ENCODE results near the gene CASP6.

Gene CASP6

DNA sequence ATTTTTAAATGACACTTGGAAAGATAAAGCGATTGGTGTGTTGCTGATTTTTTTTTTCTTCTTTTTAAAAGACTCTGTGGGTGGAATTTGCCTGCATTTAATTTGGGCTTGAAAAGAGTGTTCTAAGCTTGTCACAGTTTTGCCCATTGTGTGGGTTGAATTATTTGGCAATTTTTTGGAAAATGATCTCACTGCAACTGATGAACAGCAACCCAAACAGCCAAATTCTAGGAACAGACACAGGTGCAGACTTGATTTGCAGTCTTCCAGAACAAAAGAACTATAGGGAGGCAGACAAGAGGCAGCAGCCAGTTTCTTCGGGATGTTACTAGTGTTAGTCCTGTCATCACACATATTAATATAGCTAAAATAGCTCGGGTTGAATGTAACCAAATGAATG, 40.5 kb downstream of the CASP6 start:
- H3K27ac ChIP-seq, result no peak overlapping the region

GRCh38 chr4:109662116-109662515, 41.1 kb downstream of the CASP6 start:
- H3K27ac ChIP-seq, result no peak overlapping the region
- TF ChIP-seq, protein P1, sequence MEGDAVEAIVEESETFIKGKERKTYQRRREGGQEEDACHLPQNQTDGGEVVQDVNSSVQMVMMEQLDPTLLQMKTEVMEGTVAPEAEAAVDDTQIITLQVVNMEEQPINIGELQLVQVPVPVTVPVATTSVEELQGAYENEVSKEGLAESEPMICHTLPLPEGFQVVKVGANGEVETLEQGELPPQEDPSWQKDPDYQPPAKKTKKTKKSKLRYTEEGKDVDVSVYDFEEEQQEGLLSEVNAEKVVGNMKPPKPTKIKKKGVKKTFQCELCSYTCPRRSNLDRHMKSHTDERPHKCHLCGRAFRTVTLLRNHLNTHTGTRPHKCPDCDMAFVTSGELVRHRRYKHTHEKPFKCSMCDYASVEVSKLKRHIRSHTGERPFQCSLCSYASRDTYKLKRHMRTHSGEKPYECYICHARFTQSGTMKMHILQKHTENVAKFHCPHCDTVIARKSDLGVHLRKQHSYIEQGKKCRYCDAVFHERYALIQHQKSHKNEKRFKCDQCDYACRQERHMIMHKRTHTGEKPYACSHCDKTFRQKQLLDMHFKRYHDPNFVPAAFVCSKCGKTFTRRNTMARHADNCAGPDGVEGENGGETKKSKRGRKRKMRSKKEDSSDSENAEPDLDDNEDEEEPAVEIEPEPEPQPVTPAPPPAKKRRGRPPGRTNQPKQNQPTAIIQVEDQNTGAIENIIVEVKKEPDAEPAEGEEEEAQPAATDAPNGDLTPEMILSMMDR (conservative IDR thresholded peaks at IDR 0.05), result no peak

More for the DNA sequence above, 40.5 kb downstream of the CASP6 start:
- TF ChIP-seq, protein P1 (conservative IDR thresholded peaks at IDR 0.05), result no peak

DNA sequence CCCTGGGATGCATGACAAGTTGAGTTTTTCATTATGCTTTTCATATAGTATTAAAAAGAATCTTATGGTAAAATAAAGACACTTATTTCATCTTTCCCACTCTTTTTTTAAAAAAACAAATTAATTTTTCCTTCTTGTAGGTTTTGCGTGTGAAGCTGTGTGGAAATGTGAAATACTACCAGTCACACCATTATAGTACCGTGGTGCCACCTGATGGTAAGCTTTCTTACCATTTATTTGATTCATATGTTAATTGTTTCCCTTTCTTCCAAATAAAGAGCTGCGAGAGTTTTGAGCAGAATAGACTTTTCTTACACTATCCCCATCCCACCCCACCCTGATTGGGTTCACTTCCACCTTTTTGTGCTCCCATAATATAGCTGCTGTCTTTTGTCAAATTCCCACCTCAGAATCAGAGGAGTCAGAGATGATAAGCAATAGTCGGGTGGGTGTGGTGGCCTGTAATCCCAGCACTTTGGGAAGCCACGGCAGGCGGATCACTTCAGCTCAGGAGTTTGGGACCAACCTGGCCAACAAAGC, 44.3 kb downstream of the CASP6 start:
- H3K27ac ChIP-seq, result no peak overlapping the region
- TF ChIP-seq, protein P1 (conservative IDR thresholded peaks at IDR 0.05), result peak; percentile 77

- TF ChIP-seq, protein P1 (conservative IDR thresholded peaks at IDR 0.05), result no peak
Measured at GRCh38 chr4:109657854-109658418, 45.3 kb downstream of the CASP6 start.

GRCh38 chr4:109655396-109655795, 47.8 kb downstream of the CASP6 start:
- TF ChIP-seq, protein P1 (conservative IDR thresholded peaks at IDR 0.05), result no peak
- H3K27ac ChIP-seq, result no peak overlapping the region

More at GRCh38 chr4:109657854-109658418, 45.3 kb downstream of the CASP6 start:
- H3K27ac ChIP-seq, result no peak overlapping the region

- TF ChIP-seq, protein P1 (conservative IDR thresholded peaks at IDR 0.05), result no peak
Measured at GRCh38 chr4:109649872-109650271, 53.4 kb downstream of the CASP6 start.

DNA sequence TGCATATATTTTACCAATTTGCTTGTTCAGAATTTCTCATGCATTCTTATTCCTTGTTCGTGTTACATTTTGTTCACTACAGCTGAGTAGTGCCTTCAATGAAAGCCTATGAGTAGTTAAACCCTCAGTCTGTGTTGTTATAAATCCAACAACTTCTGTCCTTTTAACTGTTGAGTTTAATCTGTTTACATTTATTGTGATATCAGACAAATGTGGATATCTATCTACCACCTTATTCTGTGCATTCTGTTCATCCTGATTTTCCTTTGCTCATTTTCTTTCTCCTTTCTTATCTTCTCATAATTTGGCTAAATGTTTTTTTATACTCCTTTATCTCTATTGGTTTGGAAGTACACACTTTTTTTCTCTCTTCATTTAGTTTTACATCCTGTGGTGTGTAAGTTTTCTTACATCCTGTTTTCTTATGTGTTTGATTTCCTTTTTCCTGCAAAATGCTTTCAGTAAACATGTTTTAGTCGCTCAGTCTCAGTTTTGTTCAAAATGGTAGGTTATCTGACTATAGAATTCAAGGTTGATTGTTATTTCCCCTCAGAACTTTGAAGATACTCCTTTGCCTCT, 54.2 kb downstream of the CASP6 start:
- TF ChIP-seq, protein P1 (conservative IDR thresholded peaks at IDR 0.05), result no peak
- no peak overlapping the region for H3K27ac ChIP-seq

More at GRCh38 chr4:109649872-109650271, 53.4 kb downstream of the CASP6 start:
- no peak overlapping the region for H3K27ac ChIP-seq
